Liver (tissue), 9 donors: ENCODE data around the gene REG3A. TPM values are rescaled to one million over a fixed set of nuclear protein-coding genes. Genes with fewer than 3 reads are reported as not detected.

Experiments used
- DNase-seq: peaks from one replicate; pipeline ENCODE4 v3.0.0-alpha.2; 2017; ENCODE audit warnings: low spot score
- H3K27ac ChIP-seq, 2 donors: one replicate each; pipeline ENCODE4 v1.7.0; 2013; ENCODE audit warnings: inconsistent platforms in 2 of 2, low read length in 2 of 2, control low read depth in 1 of 2, low read depth in 1 of 2, mild to moderate bottlenecking in 1 of 2
- H3K27me3 ChIP-seq, 4 donors: one replicate each; pipeline versions ENCODE4 v1.6.1 to v1.7.0; 2013; ENCODE audit warnings: low read length in 3 of 4, inconsistent platforms in 1 of 4, mild to moderate bottlenecking in 1 of 4, moderate library complexity in 1 of 4; ENCODE audit not compliant: control insufficient read depth in 4 of 4, insufficient read depth in 4 of 4
- H3K36me3 ChIP-seq, 4 donors: one replicate each; pipeline versions ENCODE4 v1.6.1 to v1.7.0; 2013; ENCODE audit warnings: low read length in 3 of 4, mild to moderate bottlenecking in 3 of 4, low read depth in 1 of 4, moderate library complexity in 1 of 4; ENCODE audit not compliant: control insufficient read depth in 4 of 4, insufficient read depth in 3 of 4
- H3K4me1 ChIP-seq, 4 donors: one replicate each; pipeline versions ENCODE4 v1.6.1 to v1.7.0; 2013; ENCODE audit warnings: low read length in 3 of 4, mild to moderate bottlenecking in 3 of 4, moderate library complexity in 1 of 4; ENCODE audit not compliant: control insufficient read depth in 4 of 4, insufficient read depth in 4 of 4
- H3K4me3 ChIP-seq, 3 donors: one replicate each; pipeline versions ENCODE4 v1.6.1 to v1.7.0; 2013; ENCODE audit warnings: low read length in 3 of 3, control low read depth in 1 of 3, low read depth in 1 of 3, mild to moderate bottlenecking in 1 of 3
- H3K9ac ChIP-seq, 2 donors: one replicate each; pipeline ENCODE4 v1.7.0; 2013; ENCODE audit warnings: low read length in 2 of 2, mild to moderate bottlenecking in 2 of 2, moderate library complexity in 2 of 2, control low read depth in 1 of 2, low read depth in 1 of 2
- H3K9me3 ChIP-seq, 4 donors: one replicate each; pipeline versions ENCODE4 v1.6.1 to v1.7.0; 2013; ENCODE audit warnings: low read length in 3 of 4; ENCODE audit not compliant: control insufficient read depth in 4 of 4
- ATF3 ChIP-seq: IDR thresholded peaks from 2 replicates; pipeline ENCODE4 v1.6.1; 2016; ENCODE audit warnings: antibody characterized with exemption
- CTCF ChIP-seq: fragments of 150-350 bp; IDR thresholded peaks from 2 replicates; pipeline ENCODE4 v1.5.1; 2017; ENCODE audit warnings: improper control_type of control experiment, low read depth, low read length; ENCODE audit not compliant: missing input control
- EGR1 ChIP-seq, 2 donors: IDR thresholded peaks; 2 replicates each; pipeline ENCODE4 v1.6.1; 2016 to 2018; ENCODE audit warnings: antibody characterized with exemption in 2 of 2, low read depth in 2 of 2
- FOXA1 ChIP-seq: IDR thresholded peaks from 2 replicates; pipeline ENCODE4 v1.6.1; 2016; ENCODE audit warnings: antibody characterized with exemption
- FOXA2 ChIP-seq: IDR thresholded peaks from 2 replicates; pipeline ENCODE4 v1.6.1; 2016; ENCODE audit warnings: antibody characterized with exemption
- GABPA ChIP-seq, 2 donors: IDR thresholded peaks in 1 of 2; conservative IDR thresholded peaks in 1 of 2; 2 replicates each; pipeline ENCODE4 v1.6.1; 2016; ENCODE audit warnings: antibody characterized with exemption in 2 of 2, mild to moderate bottlenecking in 1 of 2, moderate library complexity in 1 of 2
- HNF4A ChIP-seq, 2 donors: conservative IDR thresholded peaks; 2 replicates each; pipeline ENCODE4 v1.6.1; 2016; ENCODE audit warnings: antibody characterized with exemption in 2 of 2, mild to moderate bottlenecking in 2 of 2
- HNF4G ChIP-seq: IDR thresholded peaks from 2 replicates; pipeline ENCODE4 v1.6.1; 2016; ENCODE audit warnings: antibody characterized with exemption
- JUND ChIP-seq, 2 donors: IDR thresholded peaks; 2 replicates each; pipeline ENCODE4 v1.6.1; 2016; ENCODE audit warnings: antibody characterized with exemption in 2 of 2
- MAX ChIP-seq: IDR thresholded peaks from 2 replicates; pipeline ENCODE4 v1.6.1; 2016; ENCODE audit warnings: antibody characterized with exemption
- NR2F2 ChIP-seq: IDR thresholded peaks from 2 replicates; pipeline ENCODE4 v1.6.1; 2016; ENCODE audit warnings: antibody characterized with exemption
- RAD21 ChIP-seq, 2 donors: IDR thresholded peaks; 2 replicates each; pipeline ENCODE4 v1.6.1; 2016; ENCODE audit warnings: antibody characterized with exemption in 2 of 2, mild to moderate bottlenecking in 2 of 2
- REST ChIP-seq: IDR thresholded peaks from 2 replicates; pipeline ENCODE4 v1.6.1; 2016; ENCODE audit warnings: antibody characterized with exemption, mild to moderate bottlenecking
- RXRA ChIP-seq, 2 donors: IDR thresholded peaks; 2 replicates each; pipeline ENCODE4 v1.6.1; 2017 to 2018; ENCODE audit warnings: antibody characterized with exemption in 2 of 2, mild to moderate bottlenecking in 1 of 2
- SP1 ChIP-seq: IDR thresholded peaks from 2 replicates; pipeline ENCODE4 v1.6.1; 2018; ENCODE audit warnings: antibody characterized with exemption, mild to moderate bottlenecking
- TAF1 ChIP-seq: conservative IDR thresholded peaks from 2 replicates; pipeline ENCODE4 v1.6.1; 2016; ENCODE audit warnings: antibody characterized with exemption, mild to moderate bottlenecking
- YY1 ChIP-seq: IDR thresholded peaks from 2 replicates; pipeline ENCODE4 v1.6.1; 2016; ENCODE audit warnings: antibody characterized with exemption, mild to moderate bottlenecking
- ZBTB33 ChIP-seq: IDR thresholded peaks from 2 replicates; pipeline ENCODE4 v1.6.1; 2016; ENCODE audit warnings: antibody characterized with exemption
- WGBS: extraction: QIAGEN DNeasy Blood & Tissue Kit; methylation state at CpG from one replicate; pipeline ENCODE4 v1.1.7; 2013; 5-methylcytosine and 5-hydroxymethylcytosine counted together
- polyA plus RNA-seq, 2 donors: library from polyadenylated mRNA; stranded (reverse) in 1 of 2; unstranded in 1 of 2; fragments of 200-250 nt in 1 of 2; fragments of >200 nt in 1 of 2; fragmentation: Nextera tagmentation in 1 of 2; extraction: Ambion mirVana in 1 of 2; gene quantifications; one replicate each; pipeline versions ENCODE4 v1.2.1 to v1.2.3, GENCODE V29; 2013 to 2015
- total RNA-seq, 2 donors: library from RNA; depleted of rRNA; stranded (reverse); fragments of >200 nt; gene quantifications; one replicate each; pipeline ENCODE4 v1.2.3, GENCODE V29; 2014
- donor health status: healthy.
- donor health status: healthy.
- donor health status: healthy.
- donor health status: healthy.
- donor health status: healthy.

Gene REG3A
- total and polyA plus RNA-seq, 4 donors: 0.15 TPM; not detected in 3

- no peaks in the 10 kb centered on the region for H3K4me1 ChIP-seq
- H3K4me3 ChIP-seq: no peak overlapping the region
- no peak overlapping the region for H3K27ac ChIP-seq
- H3K27me3 ChIP-seq: peaks cover 0 to 3% (median 0%) of the 10 kb centered on the region in 4 donors
- H3K9me3 ChIP-seq: peaks cover 0 to 3% (median 0%) of the 10 kb centered on the region in 4 donors
- TF ChIP-seq NR2F2 (no peak), HNF4A (conservative IDR thresholded peaks at IDR 0.05) (no peak), JUND (IDR thresholded peaks at IDR 0.05) (no peak), GABPA (IDR thresholded peaks at IDR 0.05 in 1 of 2, conservative IDR thresholded peaks at IDR 0.05 in 1 of 2) (no peak), MAX (no peak), YY1 (no peak), REST (no peak), FOXA2 (no peak)
- H3K9ac ChIP-seq: no peak overlapping the region
- no peaks in the 10 kb centered on the region for H3K36me3 ChIP-seq
- WGBS: 43% methylated on average over 2 of the region's 2 CpGs
- DNase-seq: no peak
Measured at GRCh38 chr2:79116997-79117928, 42.3 kb downstream of the REG3A start.

- Histone ChIP-seq H3K36me3 (no peaks in the 10 kb centered on the region), H3K4me1 (no peaks in the 10 kb centered on the region), H3K9ac (no peak overlapping the region), H3K4me3 (no peak overlapping the region), H3K27ac (no peak overlapping the region), H3K9me3 (no peaks in the 10 kb centered on the region), H3K27me3 (no peaks in the 10 kb centered on the region)
- DNase-seq: no peak
- 57% methylated on average over 3 of the region's 3 CpGs for WGBS
- TF ChIP-seq ATF3 (no peak), NR2F2 (no peak), HNF4A (conservative IDR thresholded peaks at IDR 0.05) (no peak), TAF1 (no peak), REST (no peak), YY1 (no peak), CTCF (no peak), RAD21 (IDR thresholded peaks at IDR 0.05) (no peak), ZBTB33 (no peak), SP1 (no peak), MAX (no peak), RXRA (IDR thresholded peaks at IDR 0.05) (no peak), HNF4G (no peak), FOXA1 (no peak), GABPA (IDR thresholded peaks at IDR 0.05 in 1 of 2, conservative IDR thresholded peaks at IDR 0.05 in 1 of 2) (no peak), EGR1 (IDR thresholded peaks at IDR 0.05; ENCODE audit: low read depth in 2 of 2) (no peak), FOXA2 (no peak)
Measured at GRCh38 chr2:79114797-79115494, 44.6 kb downstream of the REG3A start.
